ENCODE measurements around the gene ZNF212.
"Not testable (repeated sequence)": the region's sequence is repeated elsewhere in the genome, so short reads cannot be mapped to it uniquely, and the experiment has no call there.

ZNF212 gene

DNA sequence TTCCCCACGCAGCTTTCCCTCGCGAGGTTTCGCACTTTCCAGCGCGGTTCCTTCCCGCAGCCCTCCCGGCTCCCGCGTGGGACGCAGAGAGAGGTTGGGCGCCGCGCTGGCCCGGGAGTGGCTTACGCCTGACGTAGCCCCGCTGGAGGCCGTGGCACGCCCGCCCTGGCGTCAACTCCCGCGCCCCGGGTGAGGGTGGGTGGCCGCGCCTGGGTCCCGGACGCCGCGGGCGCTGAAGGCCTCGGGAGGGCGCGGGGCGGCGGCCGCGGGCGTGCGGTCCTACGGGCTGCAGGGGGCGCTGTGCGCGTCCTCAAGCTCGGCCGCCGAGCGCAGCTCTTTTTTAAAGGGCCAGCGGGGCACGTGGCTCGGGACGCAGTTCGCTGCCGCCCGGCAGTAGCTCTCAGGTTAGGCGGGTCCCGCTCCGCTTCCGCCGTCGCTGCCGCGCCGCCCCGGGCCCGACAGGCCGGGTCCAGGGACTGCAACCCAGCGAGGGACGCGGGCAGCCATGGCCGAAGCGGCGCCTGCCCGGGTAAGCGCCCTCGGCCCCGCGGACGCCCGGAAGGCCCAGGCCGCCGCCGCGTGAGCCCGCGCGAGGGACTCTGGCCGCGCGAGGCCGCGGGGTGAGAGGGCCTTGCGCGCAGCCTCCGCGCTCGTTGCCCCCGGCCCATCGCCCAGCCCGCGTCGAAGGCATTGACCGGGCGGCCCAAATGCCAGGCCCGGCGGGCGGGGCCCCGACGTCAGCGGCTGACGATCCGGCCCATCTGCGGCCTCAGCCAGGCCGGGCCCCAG is 22.6 kb downstream of the ZNF212 start, which contains the start of gene ZNF783:
Gene ZNF783 (plus strand): TSS at position 368 of the 789 bp plus-strand sequence. CDS start 138 bp downstream, at position 506.
- DNase-seq (ENCODE audit: low read depth): peak; percentile 96
- TF ChIP-seq, protein P1, sequence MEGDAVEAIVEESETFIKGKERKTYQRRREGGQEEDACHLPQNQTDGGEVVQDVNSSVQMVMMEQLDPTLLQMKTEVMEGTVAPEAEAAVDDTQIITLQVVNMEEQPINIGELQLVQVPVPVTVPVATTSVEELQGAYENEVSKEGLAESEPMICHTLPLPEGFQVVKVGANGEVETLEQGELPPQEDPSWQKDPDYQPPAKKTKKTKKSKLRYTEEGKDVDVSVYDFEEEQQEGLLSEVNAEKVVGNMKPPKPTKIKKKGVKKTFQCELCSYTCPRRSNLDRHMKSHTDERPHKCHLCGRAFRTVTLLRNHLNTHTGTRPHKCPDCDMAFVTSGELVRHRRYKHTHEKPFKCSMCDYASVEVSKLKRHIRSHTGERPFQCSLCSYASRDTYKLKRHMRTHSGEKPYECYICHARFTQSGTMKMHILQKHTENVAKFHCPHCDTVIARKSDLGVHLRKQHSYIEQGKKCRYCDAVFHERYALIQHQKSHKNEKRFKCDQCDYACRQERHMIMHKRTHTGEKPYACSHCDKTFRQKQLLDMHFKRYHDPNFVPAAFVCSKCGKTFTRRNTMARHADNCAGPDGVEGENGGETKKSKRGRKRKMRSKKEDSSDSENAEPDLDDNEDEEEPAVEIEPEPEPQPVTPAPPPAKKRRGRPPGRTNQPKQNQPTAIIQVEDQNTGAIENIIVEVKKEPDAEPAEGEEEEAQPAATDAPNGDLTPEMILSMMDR (IDR thresholded peaks at IDR 0.05; ENCODE audit: insufficient read depth, low read depth, low read length, missing control alignments): peak; percentile 77
- H3K4me3 ChIP-seq (ENCODE audit: low read depth, low read length): peak within 1 kb of the TSS; percentile 94

DNA sequence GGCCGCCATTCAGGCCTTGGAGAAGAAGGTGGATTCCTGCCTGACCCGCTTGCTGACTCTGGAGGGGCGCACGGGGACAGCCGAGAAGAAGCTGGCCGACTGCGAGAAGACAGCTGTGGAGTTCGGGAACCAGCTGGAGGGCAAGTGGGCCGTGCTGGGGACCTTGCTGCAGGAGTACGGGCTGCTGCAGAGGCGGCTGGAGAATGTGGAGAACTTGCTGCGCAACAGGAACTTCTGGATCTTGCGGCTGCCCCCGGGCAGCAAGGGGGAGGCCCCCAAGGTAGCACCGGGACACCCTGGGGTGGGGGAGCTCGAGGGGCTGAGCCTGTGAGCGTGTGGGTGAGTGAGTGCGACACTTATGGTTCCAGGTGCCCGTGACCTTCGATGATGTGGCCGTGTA is 27.0 kb downstream of the ZNF212 start:
- TF ChIP-seq, protein P1 (IDR thresholded peaks at IDR 0.05; ENCODE audit: insufficient read depth, low read depth, low read length, missing control alignments): no peak

DNA sequence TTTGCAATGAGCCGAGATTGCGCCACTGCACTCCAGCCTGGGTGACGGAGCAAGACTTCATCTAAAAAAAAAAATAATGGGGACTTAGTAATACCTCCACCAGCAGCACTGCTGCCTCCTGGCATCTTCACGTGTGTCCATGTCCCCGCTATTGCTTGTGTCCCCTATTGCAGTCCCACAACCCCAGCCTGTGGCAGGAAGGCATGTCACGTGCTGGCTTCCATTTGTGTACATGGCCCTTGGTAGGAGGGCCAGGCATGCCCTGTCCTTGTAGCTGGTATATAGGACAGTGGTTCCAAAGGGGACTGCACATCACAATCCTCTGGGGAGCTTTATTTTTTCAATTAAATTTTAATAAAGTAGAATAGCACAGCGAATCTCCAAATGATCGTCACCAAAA is 28.3 kb downstream of the ZNF212 start:
- H3K4me3 ChIP-seq (ENCODE audit: low read depth, low read length): no peak overlapping the region
- DNase-seq (ENCODE audit: low read depth): no peak
- TF ChIP-seq, protein P1 (IDR thresholded peaks at IDR 0.05; ENCODE audit: insufficient read depth, low read depth, low read length, missing control alignments): no peak

More for the DNA sequence above, 27.0 kb downstream of the ZNF212 start:
- no peak for DNase-seq (ENCODE audit: low read depth)
- H3K4me3 ChIP-seq (ENCODE audit: low read depth, low read length): no peak overlapping the region

DNA sequence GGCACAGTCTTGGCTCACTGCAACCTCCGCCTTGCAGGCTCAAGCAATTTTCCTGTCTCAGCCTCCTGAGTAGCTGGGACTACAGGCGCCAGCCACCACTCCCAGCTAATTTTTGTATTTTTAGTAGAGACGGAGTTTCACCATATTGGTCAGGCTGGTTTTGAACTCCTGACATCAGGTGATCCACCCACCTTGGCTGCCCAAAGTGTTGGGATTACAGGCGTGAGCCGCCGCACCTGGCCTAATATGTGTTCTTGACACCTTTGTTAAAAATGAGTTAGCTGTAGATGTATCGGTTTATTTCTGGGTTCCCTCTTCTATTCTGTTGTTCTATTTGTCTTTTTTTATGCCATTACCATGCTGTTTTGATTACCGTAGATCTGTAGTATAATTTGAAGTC is 35.0 kb downstream of the ZNF212 start:
- not testable (repeated sequence) for DNase-seq (ENCODE audit: low read depth); H3K4me3 ChIP-seq (ENCODE audit: low read depth, low read length)

DNA sequence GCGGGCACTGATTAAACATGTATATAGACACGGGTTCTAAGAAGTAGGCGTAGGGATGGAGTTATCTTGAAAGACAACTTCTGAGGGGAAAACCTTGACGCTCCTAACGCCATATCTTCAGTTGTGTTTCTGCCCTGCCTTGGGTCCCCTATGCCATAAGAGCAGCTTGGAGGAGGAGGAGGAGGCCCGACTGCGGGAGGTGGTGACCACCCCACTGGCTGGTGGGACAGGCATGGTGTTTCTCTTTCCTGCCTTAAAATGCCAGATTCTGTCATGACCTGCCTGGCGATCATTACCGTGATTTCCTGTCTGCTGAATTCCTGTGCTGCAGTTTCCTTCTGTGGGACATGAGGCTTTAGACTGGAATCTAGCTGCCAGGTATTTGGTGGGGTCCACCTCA is 38.4 kb downstream of the ZNF212 start:
- DNase-seq (ENCODE audit: low read depth): no peak
- TF ChIP-seq, protein P1 (IDR thresholded peaks at IDR 0.05; ENCODE audit: insufficient read depth, low read depth, low read length, missing control alignments): no peak
- no peak overlapping the region for H3K4me3 ChIP-seq (ENCODE audit: low read depth, low read length)

DNA sequence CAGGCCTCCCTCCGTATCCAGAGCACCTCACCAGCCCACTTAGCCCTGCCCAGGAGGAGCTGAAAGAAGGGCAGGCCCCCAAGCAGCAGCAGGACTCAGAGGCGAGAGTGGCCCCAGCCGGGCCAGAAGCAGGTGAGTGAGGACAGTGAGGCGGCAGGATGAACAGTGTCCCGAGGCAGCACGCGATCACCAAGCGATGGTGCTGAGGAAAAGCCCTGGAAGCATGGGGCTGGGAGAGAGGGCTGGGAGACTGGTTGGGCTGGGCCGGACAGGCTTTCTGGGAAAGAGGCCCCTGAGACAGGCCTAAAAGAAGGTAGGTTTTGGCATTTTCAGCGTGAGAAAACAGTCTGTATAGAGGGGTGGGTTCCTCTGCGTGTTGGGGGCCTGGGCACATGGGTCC is 38.9 kb downstream of the ZNF212 start:
- no peak overlapping the region for H3K4me3 ChIP-seq (ENCODE audit: low read depth, low read length)
- TF ChIP-seq, protein P1 (IDR thresholded peaks at IDR 0.05; ENCODE audit: insufficient read depth, low read depth, low read length, missing control alignments): no peak
- no peak for DNase-seq (ENCODE audit: low read depth)

DNA sequence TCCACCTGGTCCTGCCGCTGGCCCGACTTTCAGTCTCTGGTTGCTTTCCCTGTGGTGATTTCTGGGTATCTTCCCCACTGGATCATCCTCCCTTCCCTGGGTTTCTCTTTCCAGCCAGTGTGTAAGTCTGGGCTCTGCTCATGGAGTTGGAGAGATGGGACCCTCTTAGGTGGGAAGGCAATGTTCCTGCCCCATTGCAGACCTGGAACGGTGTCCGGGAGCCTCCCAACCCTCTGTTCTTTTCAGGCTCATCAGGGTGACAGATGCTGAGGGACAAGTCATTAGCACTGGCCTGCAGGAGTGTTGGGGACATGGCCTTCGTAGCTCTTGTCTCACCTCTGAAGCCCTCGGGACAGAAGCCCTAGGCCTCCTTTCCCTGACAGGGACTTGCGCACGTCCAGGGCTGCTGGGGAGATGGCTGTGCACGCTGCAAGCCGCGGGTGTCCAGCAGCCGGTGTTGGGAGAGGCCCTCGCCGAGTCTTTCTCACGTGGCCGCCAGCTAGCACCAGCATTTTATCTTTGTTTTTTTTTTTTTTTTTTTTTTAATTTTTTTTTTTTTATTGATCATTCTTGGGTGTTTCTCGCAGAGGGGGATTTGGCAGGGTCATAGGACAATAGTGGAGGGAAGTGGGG is 39.8 kb downstream of the ZNF212 start:
- TF ChIP-seq, protein P1 (IDR thresholded peaks at IDR 0.05; ENCODE audit: insufficient read depth, low read depth, low read length, missing control alignments): no peak
- H3K4me3 ChIP-seq (ENCODE audit: low read depth, low read length): no peak overlapping the region
- DNase-seq (ENCODE audit: low read depth): no peak

Data from GM12865 (cell line).